B cell (primary cell): Measurements from ENCODE around the gene DRAP1. TPM values are rescaled to one million over a fixed set of nuclear protein-coding genes. Genes with fewer than 3 reads are reported as not detected.
A peak's percentile ranks its signal among the peaks of the same experiment; 100 is the strongest.

Experiments
- ATAC-seq: fragments of 200-7000 bp; cut with Tn5 transposase; one replicate; pipeline ENCODE4 v1.10.0; 2021; ENCODE audit warnings: low read depth, mild to moderate bottlenecking, moderate number of reproducible peaks, moderate library complexity
- CTCF ChIA-PET: fragments of 350-600 bp; sonication (Branson Sonifier 250); formaldehyde crosslinking; loops from one replicate; lab custom pipeline; 2021; ENCODE audit warnings: antibody characterized with exemption, inconsistent platforms; lab: Charles Lee
- POLR2A ChIA-PET: fragments of 350-600 bp; sonication (Branson Sonifier 250); formaldehyde crosslinking; loops from one replicate; lab custom pipeline; 2021; ENCODE audit warnings: antibody characterized with exemption; lab: Charles Lee
- DNase-seq: peaks from one replicate; pipeline ENCODE4 v3.0.0; 2013
- H2AFZ ChIP-seq: 2 replicates; pipeline ENCODE4 v1.6.1; 2012; ENCODE audit warnings: mild to moderate bottlenecking, low read depth, low read length; ENCODE audit not compliant: insufficient read depth, poor library complexity, severe bottlenecking
- H3K27ac ChIP-seq, 2 donors: 1 replicate in 1 of 2; 2 replicates in 1 of 2; pipeline ENCODE4 v1.5.1; 2012 to 2013; ENCODE audit warnings: low read length in 2 of 2, mild to moderate bottlenecking in 2 of 2, moderate library complexity in 1 of 2
- H3K27me3 ChIP-seq, 4 experiments: fragments of 200-600 bp in 1 of 4; sonication (generic) in 1 of 4; replicated peaks in 1 of 4; 1 replicate in 2 of 4; 2 replicates in 2 of 4; pipeline versions ENCODE4 v1.6.1 to v1.7.0; 2013 to 2016; ENCODE audit warnings: low read length in 3 of 4, mild to moderate bottlenecking in 2 of 4, mixed read lengths in 1 of 4, moderate library complexity in 1 of 4; ENCODE audit not compliant: insufficient read depth in 4 of 4, control insufficient read depth in 3 of 4; ENCODE audit errors: control extremely low read depth in 1 of 4
- H3K36me3 ChIP-seq, 2 experiments: replicated peaks in 1 of 2; 1 replicate in 1 of 2; 2 replicates in 1 of 2; pipeline versions ENCODE4 v1.6.1 to v1.7.1; 2013; ENCODE audit warnings: low read length in 1 of 2; ENCODE audit not compliant: insufficient read depth in 2 of 2, control insufficient read depth in 1 of 2; ENCODE audit errors: control extremely low read depth in 1 of 2, extremely low read depth in 1 of 2
- H3K4me1 ChIP-seq, 2 donors: fragments of 200-600 bp in 1 of 2; sonication (generic) in 1 of 2; 1 replicate in 1 of 2; 2 replicates in 1 of 2; pipeline versions ENCODE4 v1.5.1 to v1.6.1; 2013 to 2017; ENCODE audit warnings: low read length in 2 of 2; ENCODE audit not compliant: control insufficient read depth in 2 of 2, insufficient read depth in 2 of 2
- H3K4me2 ChIP-seq: replicated peaks from 2 replicates; pipeline ENCODE3; 2012; ENCODE audit warnings: mild to moderate bottlenecking, low read depth, low read length; ENCODE audit not compliant: poor library complexity, severe bottlenecking
- H3K4me3 ChIP-seq, 5 experiments: fragments of 200-600 bp in 1 of 5; sonication (generic) in 1 of 5; 1 replicate in 3 of 5; 2 replicates in 2 of 5; pipeline versions ENCODE4 v1.5.1 to v1.7.0; 2011 to 2016; ENCODE audit warnings: low read length in 4 of 5, mild to moderate bottlenecking in 4 of 5, low read depth in 2 of 5, control low read depth in 1 of 5, moderate library complexity in 1 of 5; ENCODE audit not compliant: insufficient read depth in 1 of 5; ENCODE audit errors: control extremely low read depth in 1 of 5, extremely low read depth in 1 of 5
- H3K79me2 ChIP-seq: fragments of 200-600 bp; sonication (generic); one replicate; pipeline ENCODE4 v1.6.0; 2016; ENCODE audit warnings: low read length; ENCODE audit not compliant: control insufficient read depth, insufficient read depth
- H3K9ac ChIP-seq: fragments of 200-600 bp; sonication (generic); 2 replicates; pipeline ENCODE4 v1.6.1; 2017; ENCODE audit warnings: mild to moderate bottlenecking, low read length, moderate library complexity
- H3K9me3 ChIP-seq, 3 donors: one replicate each; pipeline versions ENCODE4 v1.6.1 to v1.7.1; 2013; ENCODE audit warnings: low read length in 2 of 3; ENCODE audit not compliant: control insufficient read depth in 2 of 3, insufficient read depth in 1 of 3; ENCODE audit errors: control extremely low read depth in 1 of 3
- H4K20me1 ChIP-seq: 2 replicates; pipeline ENCODE4 v1.6.0; 2012; ENCODE audit warnings: mild to moderate bottlenecking, low read length; ENCODE audit not compliant: insufficient read depth, control insufficient read depth, poor library complexity, severe bottlenecking
- H3K27ac Mint-ChIP-seq: one replicate; pipeline ENCODE4 v1.8.0; 2021; ENCODE audit warnings: mixed read lengths
- H3K27me3 Mint-ChIP-seq: one replicate; pipeline ENCODE4 v1.8.0; 2021; ENCODE audit warnings: mixed read lengths
- H3K4me1 Mint-ChIP-seq: one replicate; pipeline ENCODE4 v1.8.0; 2021; ENCODE audit warnings: mixed read lengths
- H3K4me3 Mint-ChIP-seq: one replicate; pipeline ENCODE4 v1.8.0; 2021; ENCODE audit warnings: mixed read lengths
- H3K9me3 Mint-ChIP-seq: one replicate; pipeline ENCODE4 v1.8.0; 2022; ENCODE audit warnings: mixed read lengths; ENCODE audit not compliant: insufficient read depth
- CTCF ChIP-seq: fragments of 200-600 bp; IDR thresholded peaks from one replicate; pipeline ENCODE4 v1.8.0; 2022; ENCODE audit warnings: antibody characterized with exemption, mild to moderate bottlenecking
- EZH2 ChIP-seq: IDR thresholded peaks from 2 replicates; pipeline ENCODE4 v1.6.1; 2012; ENCODE audit warnings: borderline replicate concordance, low read depth, mild to moderate bottlenecking, moderate library complexity, low read length; ENCODE audit not compliant: insufficient read depth, poor library complexity, severe bottlenecking
- WGBS: methylation state at CpG from one replicate; pipeline ENCODE4 v1.1.5; 2013; ENCODE audit warnings: missing lambda C conversion rate; ENCODE audit not compliant: insufficient coverage; 5-methylcytosine and 5-hydroxymethylcytosine counted together
- intact Hi-C: fragments of 100-400 bp; cut with micrococcal nuclease; formaldehyde crosslinking; loops from one replicate; pipeline ENCODE4 v1.10.0; 2022
- polyA plus RNA-seq: library from polyadenylated mRNA; depleted of rRNA; stranded (reverse); fragments of >200 nt; gene quantifications from 2 replicates; pipeline ENCODE4 v1.2.3, GENCODE V29; 2012
- total RNA-seq, 2 donors: library from RNA; stranded (reverse); fragments of 120-200 nt in 1 of 2; gene quantifications; 1 replicate in 1 of 2; 2 replicates in 1 of 2; pipeline versions ENCODE4 v1.2.3 to v1.2.4, GENCODE V29; 2013 to 2022

DRAP1 gene
- total and polyA plus RNA-seq, 2 donors (not counting 1 experiment from before 2014, with no cell fraction given), result 71.7 to 83.9 TPM

- DNase-seq, result peak; percentile 56
- H3K36me3 ChIP-seq, result no peaks in the 10 kb centered on the region
- H3K79me2 ChIP-seq, result no peaks in the 10 kb centered on the region
- no peak for ATAC-seq
- H3K27ac Mint-ChIP-seq, result no peak overlapping the region
- H3K9me3 ChIP-seq, result peaks cover 0 to 10% (median 0%) of the 10 kb centered on the region in 3 donors
- peaks cover 0 to 38% (median 12%) of the 10 kb centered on the region in 4 experiments for H3K27me3 ChIP-seq
- peak overlapping the region; percentile 68 for H2AFZ ChIP-seq
- CTCF ChIA-PET, result interaction anchor here (1.3 to 4.0 kb wide), 4 partner anchors 9 to 15 kb away, joined by 7 to 44 read pairs (median 14); partner anchors contain the start of genes CCDC85B and FIBP
- 4% methylated on average over 77 of the region's 78 CpGs for whole genome bisulfite sequencing
- no peaks in the 10 kb centered on the region for H3K9me3 Mint-ChIP-seq
- peak overlapping the region; percentile 95 for H3K4me2 ChIP-seq
- intact Hi-C loops, result loop anchor here (1.0 kb wide), 3 partner anchors 9 to 41 kb away; partner anchors contain the start of genes C11orf68, CCDC85B, CFL1 and DRAP1
- H3K9ac ChIP-seq, result peak overlapping the region; percentile 71
- H3K4me3 ChIP-seq, result peak overlapping the region; percentile 2 to 64 (median 52)
- no peaks in the 10 kb centered on the region for H4K20me1 ChIP-seq
- no peak for TF ChIP-seq CTCF
- no peak for TF ChIP-seq EZH2
- peaks cover 15% of the 10 kb centered on the region for H3K27me3 Mint-ChIP-seq
- no peak overlapping the region for H3K27ac ChIP-seq
- peaks cover 10% of the 10 kb centered on the region for H3K4me1 Mint-ChIP-seq
- H3K4me3 Mint-ChIP-seq, result peak overlapping the region; percentile 73
- POLR2A ChIA-PET, result interaction anchor here (4.4 kb wide), 1 partner anchor 10 kb away, joined by 33 read pairs; the partner anchor contains the start of genes CCDC85B and FIBP
- H3K4me1 ChIP-seq, result peaks cover 20% of the 10 kb centered on the region in 2 donors
Observed at GRCh38 chr11:65899356-65900124, 19.7 kb upstream of the DRAP1 start.
